Measurements from ENCODE around the gene MID2.
"Not testable (repeated sequence)": the region's sequence is repeated elsewhere in the genome, so short reads cannot be mapped to it uniquely, and the experiment has no call there.

MID2 gene

GRCh38 chrX:107955337-107955736 is 129.7 kb downstream of the MID2 start:
- DNase-seq (ENCODE audit: low spot score) = not testable (repeated sequence)

DNA sequence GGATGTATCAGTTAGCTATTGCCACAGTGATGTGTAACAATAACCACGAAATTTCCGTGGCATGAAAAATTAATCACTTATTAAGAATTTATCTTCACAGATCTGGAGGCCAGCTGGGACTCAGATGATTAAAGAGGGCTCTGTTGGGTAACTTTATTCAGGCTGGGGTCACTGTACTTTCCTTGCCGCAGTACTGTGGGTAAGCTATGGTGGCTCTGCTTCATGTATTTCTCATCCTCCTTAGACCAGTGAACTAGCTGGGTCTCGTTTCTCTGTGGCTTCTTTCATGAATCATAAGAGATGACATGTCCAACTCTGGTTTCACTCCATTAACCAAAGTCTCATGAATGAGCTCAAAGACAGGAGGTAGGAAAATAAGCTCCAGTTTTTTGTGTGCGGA is 143.0 kb downstream of the MID2 start:
- DNase-seq (ENCODE audit: low spot score) = no peak

GRCh38 chrX:107970073-107970472 is 144.4 kb downstream of the MID2 start:
- DNase-seq (ENCODE audit: low spot score) = no peak

DNA sequence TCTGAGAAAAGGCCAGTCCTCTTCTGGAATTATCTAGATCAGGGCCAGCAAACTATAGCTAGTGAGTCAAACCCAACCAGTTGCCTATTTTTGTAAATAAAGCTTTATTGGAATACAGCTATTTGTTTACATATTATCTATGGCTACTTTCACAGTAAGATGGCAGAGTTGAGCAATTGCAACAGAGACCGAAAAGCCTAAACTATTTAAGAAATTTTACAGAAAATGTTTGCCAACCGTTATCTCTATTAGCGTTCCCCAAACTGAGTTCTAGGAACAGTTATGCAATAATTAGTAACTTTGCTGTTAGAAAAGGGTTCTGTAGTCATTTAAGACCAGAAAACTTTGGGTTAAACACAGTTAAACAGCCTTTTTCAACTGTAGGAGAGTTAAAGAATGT is 146.0 kb downstream of the MID2 start:
- no peak for DNase-seq (ENCODE audit: low spot score)
